ENCODE results near the gene SOCS6.
A peak's percentile ranks its signal among the peaks of the same experiment; 100 is the strongest.

The SOCS6 gene

GRCh38 chr18:70308555-70309294, 19.9 kb downstream of the SOCS6 start:
- Histone ChIP-seq H4K20me1 (peaks cover 39 to 100% (median 89%) of the 10 kb centered on the region in 11 experiments; a peak in 20 of 22 replicates), H3K9ac (no peak overlapping the region), H3K4me1 (peaks cover 0 to 40% (median 0%) of the 10 kb centered on the region in 10 experiments; a peak in 5 of 20 replicates), H3K27ac (no peak overlapping the region), H3K4me3 (no peak overlapping the region), H3K9me3 (replicated peaks in 1 of 11) (peaks cover 7 to 60% (median 43%) of the 10 kb centered on the region in 11 experiments; a peak in 21 of 22 replicates), H3K4me2 (0 out of 22 replicates have a peak overlapping the region, but pooled peaks of 1 of the 11 experiments have one; percentile 27), H3K27me3 (no peaks in the 10 kb centered on the region), H3K36me3 (peaks cover 0 to 42% (median 24%) of the 10 kb centered on the region in 11 experiments; a peak in 19 of 22 replicates)
- TF ChIP-seq Cebpa-rat (IDR thresholded peaks at IDR 0.05) = no peak

GRCh38 chr18:70310560-70311320, 21.9 kb downstream of the SOCS6 start:
- no peaks in the 10 kb centered on the region for H3K27me3 ChIP-seq
- peaks cover 6 to 41% (median 23%) of the 10 kb centered on the region in 11 experiments; a peak in 20 of 22 replicates for H3K36me3 ChIP-seq
- peaks cover 0 to 56% (median 0%) of the 10 kb centered on the region in 10 experiments; a peak in 5 of 20 replicates for H3K4me1 ChIP-seq
- peaks cover 39 to 100% (median 88%) of the 10 kb centered on the region in 11 experiments; a peak in 20 of 22 replicates for H4K20me1 ChIP-seq
- H3K4me3 ChIP-seq = no peak overlapping the region
- peaks cover 7 to 58% (median 37%) of the 10 kb centered on the region in 11 experiments; a peak in 21 of 22 replicates for H3K9me3 ChIP-seq (replicated peaks in 1 of 11)
- H3K9ac ChIP-seq = no peak overlapping the region
- H3K27ac ChIP-seq = no peak overlapping the region
- peak overlapping the region in 2 of 11 experiments; percentile 18 to 58; a peak in 3 of 22 replicates for H3K4me2 ChIP-seq
- TF ChIP-seq Cebpa-rat (IDR thresholded peaks at IDR 0.05) = no peak

GRCh38 chr18:70311726-70312125, 22.9 kb downstream of the SOCS6 start:
- peaks cover 0 to 57% (median 0%) of the 10 kb centered on the region in 10 experiments; a peak in 5 of 20 replicates for H3K4me1 ChIP-seq

GRCh38 chr18:70313640-70314039, 24.8 kb downstream of the SOCS6 start:
- Histone ChIP-seq H3K9ac (no peak overlapping the region), H3K9me3 (replicated peaks in 1 of 11) (peaks cover 0 to 33% (median 15%) of the 10 kb centered on the region in 11 experiments; a peak in 17 of 22 replicates), H3K4me2 (no peak overlapping the region; a peak in 2 of 22 replicates), H3K4me3 (no peak overlapping the region), H4K20me1 (peaks cover 32 to 100% (median 79%) of the 10 kb centered on the region in 11 experiments; a peak in 20 of 22 replicates), H3K27me3 (no peaks in the 10 kb centered on the region), H3K36me3 (peaks cover 14 to 42% (median 25%) of the 10 kb centered on the region in 11 experiments; a peak in 21 of 22 replicates), H3K27ac (no peak overlapping the region), H3K4me1 (peaks cover 0 to 52% (median 0%) of the 10 kb centered on the region in 10 experiments; a peak in 5 of 20 replicates)
- TF ChIP-seq Cebpa-rat (IDR thresholded peaks at IDR 0.05) = no peak

More at GRCh38 chr18:70311726-70312125, 22.9 kb downstream of the SOCS6 start:
- H3K27ac ChIP-seq = no peak overlapping the region
- H3K4me2 ChIP-seq = peak overlapping the region in 2 of 11 experiments; percentile 18 to 58; a peak in 4 of 22 replicates
- no peaks in the 10 kb centered on the region for H3K27me3 ChIP-seq
- H4K20me1 ChIP-seq = peaks cover 31 to 100% (median 83%) of the 10 kb centered on the region in 11 experiments; a peak in 20 of 22 replicates
- no peak for TF ChIP-seq Cebpa-rat (IDR thresholded peaks at IDR 0.05)
- H3K36me3 ChIP-seq = peaks cover 6 to 37% (median 22%) of the 10 kb centered on the region in 11 experiments; a peak in 20 of 22 replicates
- peaks cover 7 to 52% (median 30%) of the 10 kb centered on the region in 11 experiments; a peak in 21 of 22 replicates for H3K9me3 ChIP-seq (replicated peaks in 1 of 11)
- no peak overlapping the region for H3K4me3 ChIP-seq
- no peak overlapping the region for H3K9ac ChIP-seq

GRCh38 chr18:70314151-70314782, 25.4 kb downstream of the SOCS6 start:
- Histone ChIP-seq H3K27ac (peak overlapping the region in 1 of 11 experiments; percentile 18; a peak in 2 of 22 replicates), H3K4me1 (peaks cover 0 to 52% (median 0%) of the 10 kb centered on the region in 10 experiments; a peak in 5 of 20 replicates), H3K4me2 (peak overlapping the region in 2 of 11 experiments; percentile 37 to 45; a peak in 4 of 22 replicates), H3K9ac (no peak overlapping the region), H3K27me3 (no peaks in the 10 kb centered on the region), H3K4me3 (no peak overlapping the region), H4K20me1 (peaks cover 32 to 100% (median 77%) of the 10 kb centered on the region in 11 experiments; a peak in 20 of 22 replicates), H3K36me3 (peaks cover 16 to 47% (median 28%) of the 10 kb centered on the region in 11 experiments; a peak in 21 of 22 replicates), H3K9me3 (replicated peaks in 1 of 11) (peaks cover 0 to 28% (median 11%) of the 10 kb centered on the region in 11 experiments; a peak in 9 of 22 replicates)
- TF ChIP-seq Cebpa-rat (IDR thresholded peaks at IDR 0.05) = no peak

GRCh38 chr18:70319187-70319586, 30.3 kb downstream of the SOCS6 start:
- Histone ChIP-seq H3K27me3 (no peaks in the 10 kb centered on the region), H3K4me3 (no peak overlapping the region), H3K27ac (no peak overlapping the region), H3K4me1 (peaks cover 0 to 16% (median 0%) of the 10 kb centered on the region in 10 experiments; a peak in 4 of 20 replicates), H3K9me3 (replicated peaks in 1 of 11) (peaks cover 0 to 38% (median 21%) of the 10 kb centered on the region in 11 experiments; a peak in 18 of 22 replicates), H3K4me2 (no peak overlapping the region), H4K20me1 (peaks cover 12 to 100% (median 59%) of the 10 kb centered on the region in 11 experiments; a peak in 17 of 22 replicates), H3K9ac (no peak overlapping the region), H3K36me3 (peaks cover 29 to 78% (median 45%) of the 10 kb centered on the region in 11 experiments)
- no peak for TF ChIP-seq Cebpa-rat (IDR thresholded peaks at IDR 0.05)

GRCh38 chr18:70321616-70322015, 32.8 kb downstream of the SOCS6 start:
- H3K4me3 ChIP-seq = no peak overlapping the region
- no peak overlapping the region for H3K9ac ChIP-seq
- no peak overlapping the region for H3K4me2 ChIP-seq
- H4K20me1 ChIP-seq = peaks cover 22 to 100% (median 62%) of the 10 kb centered on the region in 11 experiments; a peak in 17 of 22 replicates
- peaks cover 49 to 97% (median 57%) of the 10 kb centered on the region in 11 experiments for H3K36me3 ChIP-seq
- peaks cover 0 to 44% (median 33%) of the 10 kb centered on the region in 11 experiments; a peak in 20 of 22 replicates for H3K9me3 ChIP-seq (replicated peaks in 1 of 11)
- no peak for TF ChIP-seq Cebpa-rat (IDR thresholded peaks at IDR 0.05)
- no peaks in the 10 kb centered on the region for H3K27me3 ChIP-seq
- no peak overlapping the region for H3K27ac ChIP-seq
- peaks cover 0 to 4% (median 0%) of the 10 kb centered on the region in 10 experiments; a peak in 1 of 20 replicates for H3K4me1 ChIP-seq

- Histone ChIP-seq H3K36me3 (peaks cover 45 to 99% (median 60%) of the 10 kb centered on the region in 11 experiments), H3K4me2 (no peak overlapping the region), H3K9me3 (replicated peaks in 1 of 11) (peaks cover 0 to 44% (median 33%) of the 10 kb centered on the region in 11 experiments; a peak in 20 of 22 replicates), H3K9ac (no peak overlapping the region), H4K20me1 (peaks cover 22 to 100% (median 56%) of the 10 kb centered on the region in 11 experiments; a peak in 17 of 22 replicates), H3K27me3 (no peaks in the 10 kb centered on the region), H3K4me3 (no peak overlapping the region), H3K4me1 (peaks cover 0 to 4% (median 0%) of the 10 kb centered on the region in 10 experiments; a peak in 2 of 20 replicates), H3K27ac (no peak overlapping the region)
- TF ChIP-seq Cebpa-rat (IDR thresholded peaks at IDR 0.05) = no peak
Observed at GRCh38 chr18:70322385-70322784, 33.5 kb downstream of the SOCS6 start.
